DND-41 (cell line): ENCODE results near the gene CFL2.

Source experiments
- ATAC-seq: fragments of 200-7000 bp; cut with Tn5 transposase; 3 replicates; pipeline ENCODE4 v1.9.1; 2021; ENCODE audit warnings: low read depth; ENCODE audit not compliant: insufficient read depth
- DNase-seq: peaks from one replicate; pipeline ENCODE4 v3.0.0-alpha.2; 2020
- H2AFZ ChIP-seq: 2 replicates; pipeline ENCODE4 v1.6.0; 2012; ENCODE audit warnings: low read depth, low read length
- H3K27ac ChIP-seq: 2 replicates; pipeline ENCODE4 v1.5.1; 2012; ENCODE audit warnings: low read length, inconsistent platforms
- H3K27me3 ChIP-seq: fragments of 200-600 bp; sonication (generic); 2 replicates; pipeline ENCODE4 v1.6.0; 2012; ENCODE audit warnings: low read length, mild to moderate bottlenecking, inconsistent platforms; ENCODE audit not compliant: insufficient read depth, poor library complexity
- H3K36me3 ChIP-seq: 2 replicates; pipeline ENCODE4 v1.5.1; 2012; ENCODE audit warnings: low read length, inconsistent platforms; ENCODE audit not compliant: insufficient read depth
- H3K4me1 ChIP-seq: 2 replicates; pipeline ENCODE4 v1.5.1; 2012; ENCODE audit warnings: mild to moderate bottlenecking, low read length; ENCODE audit not compliant: insufficient read depth
- H3K4me2 ChIP-seq: 2 replicates; pipeline ENCODE4 v1.6.0; 2012; ENCODE audit warnings: mild to moderate bottlenecking, moderate library complexity, low read length, inconsistent platforms; ENCODE audit not compliant: insufficient read depth
- H3K4me3 ChIP-seq, 2 experiments: fragments of 200-600 bp in 1 of 2; shearing (Covaris generic) in 1 of 2; 2 replicates each; pipeline ENCODE4 v1.5.1; 2012 to 2016; ENCODE audit warnings: inconsistent platforms in 2 of 2, low read length in 2 of 2, mild to moderate bottlenecking in 2 of 2, low read depth in 1 of 2, moderate library complexity in 1 of 2
- H3K79me2 ChIP-seq: 2 replicates; pipeline ENCODE4 v1.6.0; 2012; ENCODE audit warnings: low read length, inconsistent platforms; ENCODE audit not compliant: insufficient read depth
- H3K9ac ChIP-seq: 2 replicates; pipeline ENCODE4 v1.6.0; 2012; ENCODE audit warnings: low read depth, mild to moderate bottlenecking, inconsistent platforms, low read length, moderate library complexity
- H3K9me3 ChIP-seq: 2 replicates; pipeline ENCODE4 v1.5.1; 2012; ENCODE audit warnings: low read length, moderate library complexity, mild to moderate bottlenecking, inconsistent platforms; ENCODE audit not compliant: insufficient read depth, severe bottlenecking
- H4K20me1 ChIP-seq: 2 replicates; pipeline ENCODE4 v1.6.0; 2012; ENCODE audit warnings: low read length; ENCODE audit not compliant: insufficient read depth
- CTCF ChIP-seq: IDR thresholded peaks from 2 replicates; pipeline ENCODE4 v1.5.1; 2012; ENCODE audit warnings: borderline replicate concordance, low read length, moderate library complexity, mild to moderate bottlenecking; ENCODE audit not compliant: poor library complexity, severe bottlenecking; ENCODE audit errors: extremely low read depth
- EZH2 ChIP-seq: IDR thresholded peaks from 3 replicates; pipeline ENCODE4 v1.6.1; 2012; ENCODE audit warnings: borderline replicate concordance, low read depth, mild to moderate bottlenecking, moderate library complexity, low read length, inconsistent platforms; ENCODE audit not compliant: severe bottlenecking

The CFL2 gene

GRCh38 chr14:34711796-34712712 lies 2.3 kb downstream of the CFL2 start:
- no peak for DNase-seq
- H3K9me3 ChIP-seq = no peaks in the 10 kb centered on the region
- no peak overlapping the region for H3K9ac ChIP-seq
- H4K20me1 ChIP-seq = no peaks in the 10 kb centered on the region
- H3K27me3 ChIP-seq = no peaks in the 10 kb centered on the region
- H3K4me1 ChIP-seq = peaks cover 20% of the 10 kb centered on the region
- H3K27ac ChIP-seq = no peak overlapping the region
- no peak overlapping the region for H3K4me2 ChIP-seq
- no peak overlapping the region for H3K4me3 ChIP-seq
- peaks cover 10% of the 10 kb centered on the region; the same call in 1 of the 2 replicates for H3K36me3 ChIP-seq
- no peak for ATAC-seq
- H3K79me2 ChIP-seq = peaks cover 9% of the 10 kb centered on the region
- H2AFZ ChIP-seq = no peak overlapping the region
- TF ChIP-seq EZH2 (no peak), CTCF (no peak)

- DNase-seq = no peak
- Histone ChIP-seq H3K27ac (no peak overlapping the region), H3K4me3 (no peak overlapping the region)
These were observed 3.2 kb downstream of the CFL2 start for GRCh38 chr14:34711169-34711568.

DNA sequence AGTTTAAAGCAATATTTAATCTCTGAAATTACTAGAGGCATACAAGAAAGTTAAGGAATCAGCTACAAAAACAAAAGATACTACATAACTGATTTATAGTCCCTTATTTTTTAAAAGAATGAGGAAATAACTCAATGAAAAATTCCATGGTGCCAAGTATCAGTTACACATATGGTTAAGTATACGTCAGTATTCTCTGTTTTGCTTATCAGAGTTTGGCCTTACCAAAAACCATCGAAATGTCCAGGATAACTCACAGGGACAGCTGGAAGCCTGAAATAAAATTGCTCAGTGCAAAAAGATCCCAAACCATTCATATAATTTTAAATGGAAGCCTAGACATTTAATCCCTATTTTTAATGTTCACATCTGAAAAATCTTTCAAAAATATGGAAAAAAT lies 3.6 kb downstream of the CFL2 start:
- H3K4me3 ChIP-seq = no peak overlapping the region
- H3K4me1 ChIP-seq = peaks cover 20% of the 10 kb centered on the region
- DNase-seq = no peak

More at GRCh38 chr14:34711169-34711568, 3.2 kb downstream of the CFL2 start:
- H3K4me1 ChIP-seq = peaks cover 20% of the 10 kb centered on the region
- H4K20me1 ChIP-seq = no peaks in the 10 kb centered on the region
- peaks cover 9% of the 10 kb centered on the region for H3K79me2 ChIP-seq
- H3K4me2 ChIP-seq = no peak overlapping the region
- H3K9ac ChIP-seq = no peak overlapping the region
- no peaks in the 10 kb centered on the region for H3K27me3 ChIP-seq
- H3K9me3 ChIP-seq = no peaks in the 10 kb centered on the region
- ATAC-seq = no peak
- H2AFZ ChIP-seq = no peak overlapping the region
- H3K36me3 ChIP-seq = peaks cover 10% of the 10 kb centered on the region; the same call in 1 of the 2 replicates
- TF ChIP-seq CTCF (no peak), EZH2 (no peak)

More for the DNA sequence above, 3.6 kb downstream of the CFL2 start:
- H3K9me3 ChIP-seq = no peaks in the 10 kb centered on the region
- no peak overlapping the region for H3K27ac ChIP-seq
- ATAC-seq = no peak
- H4K20me1 ChIP-seq = no peaks in the 10 kb centered on the region
- H2AFZ ChIP-seq = no peak overlapping the region
- no peak overlapping the region for H3K4me2 ChIP-seq
- peaks cover 9% of the 10 kb centered on the region for H3K79me2 ChIP-seq
- H3K36me3 ChIP-seq = peaks cover 10% of the 10 kb centered on the region; the same call in 1 of the 2 replicates
- TF ChIP-seq CTCF = no peak
- no peak for TF ChIP-seq EZH2
- H3K27me3 ChIP-seq = no peaks in the 10 kb centered on the region
- H3K9ac ChIP-seq = no peak overlapping the region
